HG03558 (cell line): ENCODE measurements around the gene TMEM258.

ENCODE experiments used
- ATAC-seq: cut with Tn5 transposase; IDR thresholded peaks from one replicate; pipeline ENCODE4 v1.9.1; 2021; ENCODE audit warnings: moderate number of reproducible peaks; ENCODE audit not compliant: unreplicated experiment; ENCODE audit errors: extremely low read depth

The TMEM258 gene

DNA sequence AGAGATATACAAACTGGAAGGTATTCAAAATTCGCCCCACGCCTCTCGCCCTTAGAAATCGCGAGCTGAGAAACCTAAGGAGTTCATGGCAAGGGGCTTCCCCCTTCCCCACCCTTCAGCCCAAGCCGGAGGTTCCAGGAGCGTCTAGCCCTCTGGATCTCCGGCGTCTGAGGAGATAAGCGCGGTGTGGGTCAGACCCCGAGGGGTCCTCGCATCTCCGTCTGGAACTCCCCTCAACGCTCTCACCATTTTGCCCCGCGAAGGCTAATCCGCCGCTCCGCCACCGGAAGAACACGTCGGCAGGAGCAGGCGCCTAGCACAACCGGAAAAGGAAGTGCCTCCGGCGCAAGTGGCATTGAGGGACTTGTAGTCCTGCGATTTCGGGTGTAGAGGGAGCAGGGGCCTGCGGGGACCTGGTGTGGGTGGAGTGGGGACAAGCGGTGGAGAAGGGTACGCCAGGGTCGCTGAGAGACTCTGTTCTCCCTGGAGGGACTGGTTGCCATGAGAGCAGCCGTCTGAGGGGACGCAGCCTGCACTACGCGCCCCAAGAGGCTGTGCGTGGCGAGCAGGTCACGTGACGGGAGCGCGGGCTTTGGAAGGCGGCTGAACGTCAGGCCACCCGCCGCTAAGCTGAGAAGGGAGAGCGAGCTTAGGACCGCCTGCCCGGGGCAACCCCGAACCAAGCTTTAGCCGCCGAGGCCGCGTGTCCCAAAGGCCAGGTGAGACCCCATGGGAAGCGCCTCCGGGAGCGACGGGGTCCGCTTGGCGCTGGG is at the start of gene TMEM258, which contains the start of gene FEN1:
Gene TMEM258, minus strand, starts transcription at position 290 of the 773 bp plus-strand sequence. Its CDS starts 41 bp downstream, at position 249.
Gene FEN1, plus strand, starts transcription at position 602 of the 773 bp plus-strand sequence. CDS start 2,451 bp downstream, outside the sequence.
- ATAC-seq, result peak; percentile 58

DNA sequence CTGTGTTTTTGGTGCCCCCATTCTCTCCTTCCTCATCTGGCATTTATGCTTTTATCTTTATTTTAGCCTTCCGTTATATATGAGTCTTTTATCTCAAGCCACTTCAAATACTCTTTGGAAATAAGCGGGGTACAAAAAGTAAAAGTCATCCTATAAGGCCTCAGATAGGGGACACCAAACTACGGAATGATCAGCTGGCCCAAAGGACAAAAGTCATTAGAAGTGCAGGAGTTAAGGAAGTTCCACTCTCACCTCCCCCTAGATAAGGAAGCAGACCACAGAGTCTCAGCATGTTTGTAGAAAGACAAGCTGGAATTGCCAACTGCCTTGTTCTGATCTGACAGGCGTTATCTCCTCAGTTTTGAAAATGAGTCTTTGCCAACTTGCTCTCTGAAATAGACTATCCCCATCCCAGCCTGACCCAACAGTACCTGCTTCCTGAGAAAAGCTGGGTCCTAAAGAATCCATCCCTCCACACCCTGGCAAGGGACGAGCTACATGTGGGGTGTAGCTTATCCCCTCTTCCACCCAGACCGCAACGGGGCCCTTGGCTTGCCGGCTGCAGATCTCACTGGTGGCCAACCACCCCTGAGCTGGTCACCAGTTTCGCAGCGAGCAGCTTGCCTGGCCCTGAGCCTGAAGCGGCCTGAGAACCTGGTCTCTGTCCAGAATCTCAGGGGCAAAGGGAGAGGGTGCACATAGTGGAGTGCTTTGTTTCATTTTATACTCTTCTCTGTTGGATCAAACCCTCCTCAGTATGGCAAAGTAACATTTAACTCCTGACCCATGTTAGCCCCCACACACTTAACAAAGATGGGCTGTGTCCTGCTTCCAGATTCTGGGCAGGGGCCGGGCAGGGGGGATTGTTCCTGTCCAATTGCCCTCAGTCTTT is 49.5 kb upstream of the TMEM258 start:
- no peak for ATAC-seq

DNA sequence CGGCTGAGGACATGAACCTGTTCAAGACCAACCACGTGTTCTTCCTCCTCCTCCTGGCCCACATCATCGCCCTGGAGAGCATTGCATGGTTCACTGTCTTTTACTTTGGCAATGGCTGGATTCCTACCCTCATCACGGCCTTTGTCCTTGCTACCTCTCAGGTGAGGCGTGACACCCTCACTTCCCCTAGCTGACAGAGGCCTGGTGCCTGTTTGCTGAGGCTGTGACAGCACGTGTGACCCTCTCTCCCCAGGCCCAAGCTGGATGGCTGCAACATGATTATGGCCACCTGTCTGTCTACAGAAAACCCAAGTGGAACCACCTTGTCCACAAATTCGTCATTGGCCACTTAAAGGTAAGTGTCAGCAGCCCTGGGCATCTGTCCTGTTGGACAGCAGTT is 48.0 kb upstream of the TMEM258 start:
- ATAC-seq, result no peak

DNA sequence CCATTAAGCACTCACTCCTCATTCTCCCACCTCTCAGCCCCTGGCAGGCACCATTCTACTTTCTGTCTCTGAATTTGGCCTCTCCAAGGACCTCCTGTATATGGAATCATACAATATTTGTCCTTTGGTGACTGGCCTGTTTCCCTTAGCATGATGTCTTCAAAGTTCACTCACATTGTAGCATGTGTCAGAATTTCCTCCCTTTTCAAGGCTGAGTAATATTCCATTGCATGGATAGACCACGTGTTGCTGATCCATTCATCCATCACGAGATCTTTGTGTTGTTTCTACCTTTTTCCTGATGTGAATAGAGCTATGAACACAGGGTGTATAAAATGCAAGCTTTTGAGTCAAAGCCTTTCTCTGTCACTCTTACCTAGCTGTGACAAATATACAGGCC is 47.3 kb upstream of the TMEM258 start:
- ATAC-seq, result no peak

DNA sequence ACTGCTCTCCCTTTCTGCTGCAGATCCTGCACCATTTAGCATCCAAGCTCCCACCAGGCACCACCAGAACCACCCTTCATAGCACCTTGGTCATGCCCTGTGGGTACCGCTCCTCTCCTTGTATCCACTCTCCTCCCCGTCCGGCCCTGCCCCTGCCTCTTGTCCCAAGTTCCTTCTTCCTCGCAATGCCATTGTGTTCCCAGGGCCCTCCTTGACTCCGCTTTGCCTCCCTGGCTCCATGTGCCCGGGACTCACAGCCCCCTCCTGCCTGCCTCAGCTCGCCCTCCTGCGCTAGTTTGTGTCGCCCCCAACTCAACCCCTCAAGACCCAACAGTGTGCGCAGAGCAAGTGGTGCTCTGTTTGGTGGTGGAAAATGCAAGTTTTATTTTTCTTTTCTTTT is 46.5 kb upstream of the TMEM258 start:
- no peak for ATAC-seq

DNA sequence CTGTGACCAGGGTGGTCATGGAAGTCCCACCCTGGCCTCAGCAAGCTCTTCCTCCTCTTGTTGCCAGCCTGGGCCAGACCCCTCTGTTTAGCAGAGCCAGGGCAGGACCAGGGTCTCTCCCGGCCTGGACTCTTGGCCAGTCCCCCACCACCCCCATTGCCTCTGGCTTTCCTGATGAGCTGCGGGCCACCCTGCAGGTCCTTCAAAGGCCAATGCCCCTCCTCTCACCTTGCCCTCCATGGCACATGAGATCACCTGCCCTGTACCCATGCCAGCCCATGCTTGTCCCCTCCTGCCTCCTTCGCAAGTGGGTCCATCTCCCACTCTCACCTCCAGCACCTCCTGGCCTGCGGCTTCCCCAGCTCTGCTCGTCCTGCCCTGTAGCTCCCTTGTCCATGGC is 46.1 kb upstream of the TMEM258 start:
- ATAC-seq, result no peak

DNA sequence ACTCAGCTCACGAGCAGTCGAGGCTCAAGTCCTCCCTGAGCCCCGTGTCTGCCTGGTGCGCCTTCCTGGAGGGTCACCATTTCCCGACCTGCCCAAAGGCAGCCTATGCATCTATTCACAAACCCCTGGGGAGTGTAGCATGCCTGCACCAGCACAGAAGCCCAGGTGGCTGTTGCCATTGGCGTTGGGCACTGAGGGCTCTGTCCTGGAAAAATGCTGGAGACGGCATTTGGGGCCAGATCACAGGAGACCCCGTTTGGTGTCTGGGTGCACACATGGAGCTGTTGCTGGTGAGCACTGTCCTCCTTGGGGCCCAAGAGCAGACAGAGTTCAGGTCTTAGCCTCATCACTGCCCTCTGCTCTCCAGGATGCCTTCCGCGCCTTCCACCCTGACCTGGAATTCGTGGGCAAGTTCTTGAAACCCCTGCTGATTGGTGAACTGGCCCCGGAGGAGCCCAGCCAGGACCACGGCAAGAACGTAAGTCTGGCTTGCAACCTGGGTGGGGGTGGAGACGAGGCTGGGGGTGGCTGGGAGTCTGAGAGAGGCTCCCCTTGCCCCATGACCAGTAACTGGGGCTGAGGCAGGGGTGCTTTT is 45.1 kb upstream of the TMEM258 start:
- ATAC-seq, result no peak

DNA sequence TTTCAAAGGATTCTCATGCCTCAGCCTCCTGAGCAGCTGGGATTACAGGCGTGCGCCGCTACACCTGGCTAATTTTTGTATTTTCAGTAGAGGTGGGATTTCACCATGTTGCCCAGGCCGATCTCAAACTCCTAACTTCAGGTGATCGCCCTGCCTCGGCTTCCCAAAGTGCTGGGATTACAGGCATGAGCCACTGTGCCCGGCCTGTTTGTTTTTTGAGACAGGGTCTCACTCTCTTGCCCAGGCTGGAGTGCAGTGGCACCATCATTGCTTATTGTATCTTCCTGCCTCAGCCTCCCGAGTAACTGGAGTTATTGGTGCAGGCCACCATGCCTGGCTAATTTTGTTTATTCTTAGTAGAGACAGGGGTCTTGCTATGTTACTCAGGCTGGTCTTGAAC is 43.8 kb upstream of the TMEM258 start:
- no peak for ATAC-seq

- ATAC-seq, result peak; percentile 88
Observed at GRCh38 chr11:61834278-61835048, 42.1 kb upstream of the TMEM258 start.

DNA sequence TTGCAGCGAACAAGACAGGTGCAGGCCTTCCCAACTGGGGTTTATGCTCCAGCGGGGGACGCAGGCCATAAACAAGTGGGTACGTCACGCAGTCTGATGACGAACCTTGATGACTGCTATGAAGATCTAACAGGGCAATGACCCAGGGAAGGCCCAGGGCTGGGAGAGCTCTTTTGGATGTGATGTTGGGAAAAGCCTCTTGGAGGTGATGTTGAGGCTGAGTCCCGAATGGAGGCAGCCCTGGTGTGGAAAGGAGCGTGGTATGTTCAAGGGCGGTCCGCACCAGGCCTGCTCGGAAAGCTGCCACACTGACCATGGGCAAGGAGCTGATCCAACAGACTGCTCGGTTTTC is 41.5 kb upstream of the TMEM258 start:
- no peak for ATAC-seq

DNA sequence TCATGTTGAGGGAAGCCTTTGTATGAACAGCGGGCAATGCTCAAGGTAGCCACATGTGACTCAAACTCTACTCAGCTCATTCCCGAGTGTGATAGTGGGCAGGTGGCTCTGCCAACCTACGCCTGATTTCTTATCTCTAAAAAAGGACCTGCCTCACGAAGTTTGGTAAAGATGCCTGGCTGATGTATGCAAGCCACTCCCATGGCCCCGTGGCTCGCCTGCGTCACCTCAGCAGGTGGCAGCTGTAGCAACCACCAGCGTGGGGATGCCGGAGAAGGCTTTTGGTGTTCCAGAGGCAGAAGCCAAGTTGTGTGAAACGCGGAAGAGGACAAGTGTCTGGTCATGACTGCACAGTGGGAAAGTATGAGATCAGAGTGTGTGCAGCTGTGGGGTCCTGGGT is 41.1 kb upstream of the TMEM258 start:
- ATAC-seq, result no peak

DNA sequence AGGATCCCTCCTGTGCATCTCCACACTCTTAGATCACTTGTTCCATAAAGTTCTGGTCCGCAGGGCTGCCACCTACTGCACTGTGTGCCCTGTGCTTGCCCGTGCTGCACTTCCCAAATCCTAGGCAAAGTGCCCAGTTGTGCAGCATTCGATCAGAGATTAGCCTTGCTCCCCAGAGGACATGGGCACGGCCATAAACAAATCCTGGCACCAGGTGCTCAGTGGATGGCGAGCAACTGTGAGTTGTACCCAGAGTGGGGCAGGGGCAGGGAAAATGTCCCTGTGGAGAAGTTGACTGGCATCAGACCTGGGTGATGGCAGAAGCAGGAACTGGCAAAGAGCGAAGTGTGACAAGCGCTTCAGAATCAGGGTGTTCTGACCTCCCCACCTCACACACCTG is 40.4 kb upstream of the TMEM258 start:
- no peak for ATAC-seq

DNA sequence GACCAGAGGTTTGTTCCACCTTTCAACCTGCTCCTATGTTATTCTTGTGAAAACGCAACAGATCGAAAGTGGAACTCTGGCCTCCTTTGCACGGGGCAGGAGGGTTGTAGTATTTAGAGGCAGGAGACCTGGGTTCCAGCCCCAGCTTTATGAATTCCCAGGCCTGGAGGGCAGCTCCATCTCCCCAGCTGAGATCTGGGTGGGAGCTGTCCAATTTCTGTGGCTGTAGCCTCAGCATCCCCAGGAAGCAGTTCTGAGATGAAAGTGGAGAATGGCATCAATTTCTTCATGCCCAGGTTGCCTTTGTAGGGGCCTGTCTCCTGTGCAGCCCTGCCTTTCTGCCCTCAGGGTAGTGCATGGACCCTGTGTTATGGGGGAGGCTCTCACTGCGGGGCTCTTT is 39.8 kb upstream of the TMEM258 start:
- ATAC-seq, result no peak

DNA sequence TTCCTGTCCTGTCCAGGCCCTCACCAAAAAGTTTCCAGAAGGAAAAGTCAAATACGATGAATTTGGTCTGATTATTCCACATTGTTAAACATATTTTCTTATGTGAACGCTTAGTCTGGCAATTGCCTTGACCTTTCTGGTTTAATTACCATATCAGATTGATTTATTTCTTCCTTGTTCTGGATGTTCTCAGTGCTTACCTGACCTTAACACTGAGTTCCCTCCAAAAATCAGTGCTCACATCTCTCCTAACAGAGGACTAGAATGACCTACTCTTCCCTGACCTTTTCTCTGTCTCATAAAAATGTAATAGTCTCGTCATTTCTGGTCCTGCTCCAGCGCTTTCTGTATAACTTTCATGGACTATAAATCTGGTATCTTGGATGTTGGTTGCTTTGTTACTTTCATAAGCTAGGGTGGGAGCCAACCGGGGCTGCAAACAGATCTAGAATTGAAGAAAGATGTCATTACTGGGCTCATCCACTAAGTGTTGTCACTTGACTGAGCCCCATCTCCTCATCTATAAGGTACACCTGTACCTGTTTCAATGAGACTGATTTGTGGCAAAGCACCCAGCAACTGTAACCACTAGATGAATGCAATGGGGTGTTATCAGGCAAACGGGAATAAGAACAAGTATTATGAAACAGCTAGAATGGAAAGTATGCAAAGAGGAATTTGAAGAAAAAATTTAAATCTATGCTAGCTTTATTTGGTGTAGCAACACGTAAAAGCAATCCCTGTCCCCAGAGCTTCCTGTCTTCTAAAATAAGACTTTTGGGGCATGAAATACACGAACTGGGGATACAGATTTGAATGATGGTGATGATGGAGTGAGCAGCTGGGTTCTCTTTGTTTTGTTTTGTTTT is 38.1 kb upstream of the TMEM258 start:
- ATAC-seq, result no peak

DNA sequence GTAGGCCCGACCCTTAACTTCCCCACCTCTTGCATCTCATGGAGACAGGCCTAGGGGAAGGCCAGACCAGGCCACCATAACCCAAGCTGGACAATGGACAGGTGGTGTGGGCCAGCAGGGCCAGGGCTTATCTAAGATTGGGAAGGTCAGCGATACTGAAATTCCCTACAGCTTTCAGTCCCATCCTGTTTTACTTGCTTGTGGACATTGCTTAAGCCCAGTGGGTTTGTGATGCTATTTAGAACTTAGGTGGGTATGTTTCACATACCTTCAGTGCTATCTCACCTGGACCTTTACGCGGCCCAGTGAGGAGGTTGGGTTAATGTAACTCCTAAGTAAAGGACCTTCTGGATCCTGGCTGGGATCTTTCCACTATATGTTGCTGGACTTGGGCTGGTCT is 37.4 kb upstream of the TMEM258 start:
- ATAC-seq, result no peak

- ATAC-seq, result no peak
Observed at GRCh38 chr11:61828629-61829407, 36.4 kb upstream of the TMEM258 start.

DNA sequence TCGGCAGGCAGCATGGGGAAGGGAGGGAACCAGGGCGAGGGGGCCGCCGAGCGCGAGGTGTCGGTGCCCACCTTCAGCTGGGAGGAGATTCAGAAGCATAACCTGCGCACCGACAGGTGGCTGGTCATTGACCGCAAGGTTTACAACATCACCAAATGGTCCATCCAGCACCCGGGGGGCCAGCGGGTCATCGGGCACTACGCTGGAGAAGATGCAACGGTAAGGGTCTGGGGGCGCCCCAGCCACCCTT is 35.9 kb upstream of the TMEM258 start:
- ATAC-seq, result no peak

DNA sequence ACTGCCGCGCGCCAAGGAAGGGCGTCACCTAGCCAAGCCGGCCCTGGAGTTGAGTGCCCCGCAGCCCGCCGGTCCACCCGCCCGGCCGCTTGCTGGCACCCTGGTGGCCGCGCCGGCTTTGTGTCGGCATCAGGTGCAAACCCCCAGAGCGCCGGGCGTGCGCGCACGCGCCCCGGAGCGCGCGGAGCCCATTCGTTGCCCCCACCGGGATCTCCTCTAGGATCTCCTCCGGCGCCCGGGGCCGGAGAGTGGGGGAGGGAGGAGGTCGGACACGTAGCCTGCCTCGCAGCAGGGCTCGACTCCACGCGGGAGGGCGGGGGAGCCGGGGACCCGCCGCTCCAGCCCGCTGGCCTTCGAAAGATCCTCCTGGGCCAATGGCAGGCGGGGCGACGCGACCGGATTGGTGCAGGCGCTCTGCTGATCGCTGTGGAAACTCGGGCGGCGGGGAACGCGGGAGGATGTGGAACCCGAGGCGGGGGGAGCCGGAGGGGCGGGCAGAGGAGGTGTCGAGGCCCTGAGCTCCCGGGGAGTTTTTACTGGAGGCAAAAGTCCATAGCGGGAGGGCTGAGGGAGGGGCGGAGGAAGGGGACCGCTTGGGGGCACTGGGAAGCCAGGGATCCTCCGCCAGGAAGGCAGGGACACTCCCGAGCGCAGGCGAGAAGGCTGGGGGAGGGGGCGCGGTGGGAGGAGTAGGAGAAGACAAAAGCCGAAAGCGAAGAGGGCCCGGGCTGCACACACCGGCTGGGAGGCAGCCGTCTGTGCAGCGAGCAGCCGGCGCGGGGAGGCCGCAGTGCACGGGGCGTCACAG is 35.4 kb upstream of the TMEM258 start, which contains the start of gene FADS2:
Gene FADS2, plus strand, starts transcription at position 730 of the 808 bp plus-strand sequence. CDS start 91 bp downstream, outside the sequence.
- no peak for ATAC-seq
